Activated T-helper 1 cell treated with anti-CD3 and anti-CD28 coated beads, Interleukin-12 subunit alpha, Interleukin-12 subunit beta, Interleukin-2, Interleukin-4 antibody, amounts not matched to agents 30 ng/mL and 10 ng/mL and 1 ng/mL, durations not matched to agents 14 hours and 24 hours and 36 hours (primary cell): ENCODE measurements around the gene SYT13. TPM values are rescaled to one million over a fixed set of nuclear protein-coding genes. Genes with fewer than 3 reads are reported as not detected.

Experiments
- DNase-seq: peaks from one replicate; pipeline ENCODE4 v3.0.0; 2021; ENCODE audit warnings: low spot score
- H3K27ac Mint-ChIP-seq: one replicate; pipeline ENCODE4 v1.8.0; 2021; ENCODE audit warnings: mild to moderate bottlenecking, mixed read lengths
- H3K27me3 Mint-ChIP-seq: one replicate; pipeline ENCODE4 v1.8.0; 2022; ENCODE audit warnings: mild to moderate bottlenecking, moderate library complexity, mixed read lengths; ENCODE audit not compliant: insufficient read depth
- H3K36me3 Mint-ChIP-seq: one replicate; pipeline ENCODE4 v1.8.0; 2021; ENCODE audit warnings: low read depth, mixed read lengths
- H3K4me1 Mint-ChIP-seq: one replicate; pipeline ENCODE4 v1.8.0; 2021; ENCODE audit warnings: low read depth, mixed read lengths
- H3K4me3 Mint-ChIP-seq: one replicate; pipeline ENCODE4 v1.8.0; 2021; ENCODE audit warnings: mild to moderate bottlenecking, moderate library complexity, mixed read lengths
- H3K9me3 Mint-ChIP-seq: one replicate; pipeline ENCODE4 v1.8.0; 2021; ENCODE audit warnings: mixed read lengths
- intact Hi-C: fragments of 100-400 bp; cut with micrococcal nuclease; formaldehyde crosslinking; loops from one replicate; pipeline ENCODE4 v1.15.1; 2024
- total RNA-seq: library from RNA; stranded (reverse); gene quantifications from 2 replicates; pipeline ENCODE4 v1.2.3, GENCODE V29; 2022

Gene SYT13
- total RNA-seq, 1 donor from 2014 or later = not detected

GRCh38 chr11:45280449-45280848, 5.7 kb downstream of the SYT13 start:
- no peak for DNase-seq
- Mint-ChIP-seq H3K4me1 (no peaks in the 10 kb centered on the region), H3K4me3 (no peak overlapping the region), H3K9me3 (no peaks in the 10 kb centered on the region), H3K27ac (no peak overlapping the region), H3K27me3 (peaks cover 23% of the 10 kb centered on the region), H3K36me3 (no peaks in the 10 kb centered on the region)
- intact Hi-C loops = no loop called here

- no peak overlapping the region for H3K27ac Mint-ChIP-seq
- no peak overlapping the region for H3K4me3 Mint-ChIP-seq
- intact Hi-C loops = no loop called here
- peaks cover 18% of the 10 kb centered on the region for H3K27me3 Mint-ChIP-seq
- no peaks in the 10 kb centered on the region for H3K36me3 Mint-ChIP-seq
- no peaks in the 10 kb centered on the region for H3K4me1 Mint-ChIP-seq
- H3K9me3 Mint-ChIP-seq = no peaks in the 10 kb centered on the region
- no peak for DNase-seq
Observed at GRCh38 chr11:45279645-45280044, 6.5 kb downstream of the SYT13 start.

- no peaks in the 10 kb centered on the region for H3K36me3 Mint-ChIP-seq
- peaks cover 19% of the 10 kb centered on the region for H3K27me3 Mint-ChIP-seq
- intact Hi-C loops = no loop called here
- no peak overlapping the region for H3K27ac Mint-ChIP-seq
- no peak for DNase-seq
- no peaks in the 10 kb centered on the region for H3K9me3 Mint-ChIP-seq
- H3K4me1 Mint-ChIP-seq = no peaks in the 10 kb centered on the region
- H3K4me3 Mint-ChIP-seq = no peak overlapping the region
Observed at GRCh38 chr11:45278714-45279113, 7.4 kb downstream of the SYT13 start.

GRCh38 chr11:45275828-45276227, 10.3 kb downstream of the SYT13 start:
- Mint-ChIP-seq H3K4me1 (no peaks in the 10 kb centered on the region), H3K27me3 (peaks cover 29% of the 10 kb centered on the region), H3K27ac (no peak overlapping the region), H3K4me3 (no peak overlapping the region), H3K9me3 (no peaks in the 10 kb centered on the region), H3K36me3 (no peaks in the 10 kb centered on the region)
- no peak for DNase-seq
- intact Hi-C loops = no loop called here

GRCh38 chr11:45274206-45274605, 11.9 kb downstream of the SYT13 start:
- no peaks in the 10 kb centered on the region for H3K4me1 Mint-ChIP-seq
- H3K4me3 Mint-ChIP-seq = no peak overlapping the region
- H3K9me3 Mint-ChIP-seq = no peaks in the 10 kb centered on the region
- no peak overlapping the region for H3K27ac Mint-ChIP-seq
- H3K27me3 Mint-ChIP-seq = peaks cover 30% of the 10 kb centered on the region
- H3K36me3 Mint-ChIP-seq = no peaks in the 10 kb centered on the region
- no peak for DNase-seq
- intact Hi-C loops = no loop called here

- Mint-ChIP-seq H3K4me3 (no peak overlapping the region), H3K27me3 (peaks cover 29% of the 10 kb centered on the region), H3K27ac (no peak overlapping the region)
Observed at GRCh38 chr11:45273509-45273908, 12.6 kb downstream of the SYT13 start.

GRCh38 chr11:45272701-45273100, 13.4 kb downstream of the SYT13 start:
- Mint-ChIP-seq H3K4me3 (no peak overlapping the region), H3K9me3 (no peaks in the 10 kb centered on the region), H3K36me3 (no peaks in the 10 kb centered on the region), H3K27ac (no peak overlapping the region), H3K27me3 (peaks cover 26% of the 10 kb centered on the region), H3K4me1 (no peaks in the 10 kb centered on the region)
- intact Hi-C loops = no loop called here
- no peak for DNase-seq

More at GRCh38 chr11:45273509-45273908, 12.6 kb downstream of the SYT13 start:
- DNase-seq = no peak
- intact Hi-C loops = no loop called here
- Mint-ChIP-seq H3K36me3 (no peaks in the 10 kb centered on the region), H3K9me3 (no peaks in the 10 kb centered on the region), H3K4me1 (no peaks in the 10 kb centered on the region)

GRCh38 chr11:45270946-45271716, 15.0 kb downstream of the SYT13 start:
- Mint-ChIP-seq H3K36me3 (no peaks in the 10 kb centered on the region), H3K27me3 (peaks cover 22% of the 10 kb centered on the region), H3K4me1 (no peaks in the 10 kb centered on the region), H3K9me3 (no peaks in the 10 kb centered on the region), H3K27ac (no peak overlapping the region), H3K4me3 (no peak overlapping the region)
- intact Hi-C loops = no loop called here
- no peak for DNase-seq

GRCh38 chr11:45269678-45270077, 16.5 kb downstream of the SYT13 start:
- H3K4me3 Mint-ChIP-seq = no peak overlapping the region
- no peaks in the 10 kb centered on the region for H3K36me3 Mint-ChIP-seq
- intact Hi-C loops = no loop called here
- peaks cover 20% of the 10 kb centered on the region for H3K27me3 Mint-ChIP-seq
- H3K27ac Mint-ChIP-seq = no peak overlapping the region
- H3K9me3 Mint-ChIP-seq = no peaks in the 10 kb centered on the region
- DNase-seq = no peak
- no peaks in the 10 kb centered on the region for H3K4me1 Mint-ChIP-seq

GRCh38 chr11:45267652-45268299, 18.4 kb downstream of the SYT13 start:
- Mint-ChIP-seq H3K27me3 (peaks cover 11% of the 10 kb centered on the region), H3K4me3 (no peak overlapping the region), H3K36me3 (no peaks in the 10 kb centered on the region), H3K9me3 (no peaks in the 10 kb centered on the region), H3K4me1 (no peaks in the 10 kb centered on the region), H3K27ac (no peak overlapping the region)
- DNase-seq = no peak
- intact Hi-C loops = no loop called here

- intact Hi-C loops = no loop called here
- Mint-ChIP-seq H3K4me1 (no peaks in the 10 kb centered on the region), H3K9me3 (no peaks in the 10 kb centered on the region), H3K27ac (no peak overlapping the region), H3K27me3 (peaks cover 7% of the 10 kb centered on the region), H3K4me3 (no peak overlapping the region), H3K36me3 (no peaks in the 10 kb centered on the region)
- DNase-seq = no peak
Observed at GRCh38 chr11:45267052-45267451, 19.1 kb downstream of the SYT13 start.

GRCh38 chr11:45266676-45267020, 19.5 kb downstream of the SYT13 start:
- no peak overlapping the region for H3K4me3 Mint-ChIP-seq
- no peak for DNase-seq
- intact Hi-C loops = no loop called here
- H3K27ac Mint-ChIP-seq = no peak overlapping the region
- H3K9me3 Mint-ChIP-seq = no peaks in the 10 kb centered on the region
- no peaks in the 10 kb centered on the region for H3K36me3 Mint-ChIP-seq
- H3K4me1 Mint-ChIP-seq = no peaks in the 10 kb centered on the region
- H3K27me3 Mint-ChIP-seq = peaks cover 7% of the 10 kb centered on the region

GRCh38 chr11:45265969-45266675, 20.0 kb downstream of the SYT13 start:
- H3K4me1 Mint-ChIP-seq = no peaks in the 10 kb centered on the region
- H3K27me3 Mint-ChIP-seq = peaks cover 4% of the 10 kb centered on the region
- H3K9me3 Mint-ChIP-seq = no peaks in the 10 kb centered on the region
- DNase-seq = no peak
- intact Hi-C loops = no loop called here
- no peak overlapping the region for H3K27ac Mint-ChIP-seq
- no peaks in the 10 kb centered on the region for H3K36me3 Mint-ChIP-seq
- H3K4me3 Mint-ChIP-seq = no peak overlapping the region
